Tibial nerve (tissue), 4 donors: ENCODE measurements around the gene SLC25A34.

Experiments used
- CTCF ChIP-seq, 5 experiments: fragments of 200-600 bp in 3 of 5; fragments of 450-650 bp in 2 of 5; sonication (generic) in 3 of 5; IDR thresholded peaks; one replicate each; pipeline ENCODE4 v1.5.1; 2016 to 2019; ENCODE audit warnings: antibody characterized with exemption in 5 of 5, mild to moderate bottlenecking in 3 of 5, moderate library complexity in 2 of 5
- EP300 ChIP-seq, 2 donors: sonication (generic); formaldehyde crosslinking; IDR thresholded peaks; one replicate each; pipeline ENCODE4 v1.6.1; 2017; ENCODE audit warnings: antibody characterized with exemption in 2 of 2, mild to moderate bottlenecking in 1 of 2
- POLR2A ChIP-seq, 2 donors: fragments of 450-650 bp; IDR thresholded peaks; one replicate each; pipeline ENCODE4 v1.6.1; 2017; ENCODE audit warnings: antibody characterized with exemption in 2 of 2, mild to moderate bottlenecking in 2 of 2, moderate library complexity in 2 of 2

DNA sequence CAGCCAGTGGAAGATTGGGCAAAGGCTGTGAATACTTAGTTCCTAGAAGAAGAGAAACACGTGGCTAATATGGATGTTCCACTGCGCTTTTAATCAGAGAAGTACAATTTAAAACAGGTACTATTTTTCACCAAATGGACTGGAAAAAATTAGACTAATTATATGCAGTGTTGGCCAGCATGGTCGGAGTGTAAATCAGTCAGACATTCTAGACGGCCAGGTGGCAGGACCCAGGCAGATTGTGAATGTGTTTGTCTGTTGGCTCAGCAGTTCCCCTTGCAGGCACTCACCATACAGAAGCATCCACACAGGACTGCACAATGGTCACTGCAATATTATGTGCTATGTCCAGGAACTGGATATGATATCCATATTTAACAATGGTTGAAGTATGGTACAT is 23.9 kb upstream of the SLC25A34 start:
- TF ChIP-seq CTCF (IDR thresholded peaks at IDR 0.05) (no peak), POLR2A (IDR thresholded peaks at IDR 0.05) (no peak), EP300 (IDR thresholded peaks at IDR 0.05) (no peak)
